Transverse colon (tissue), 3 donors: ENCODE data around the gene MXRA5.

Experiments
- CTCF ChIP-seq, 5 experiments: fragments of 200-600 bp in 3 of 5; fragments of 450-650 bp in 2 of 5; sonication (generic) in 3 of 5; IDR thresholded peaks; 1 replicate in 2 of 5; 2 replicates in 3 of 5; pipeline ENCODE4 v1.5.1; 2016 to 2017; ENCODE audit warnings: antibody characterized with exemption in 5 of 5, inconsistent platforms in 3 of 5, mild to moderate bottlenecking in 2 of 5, moderate library complexity in 1 of 5
- POLR2A ChIP-seq: fragments of 450-650 bp; IDR thresholded peaks from one replicate; pipeline ENCODE4 v1.6.1; 2016; ENCODE audit warnings: antibody characterized with exemption, mild to moderate bottlenecking, moderate library complexity

GRCh38 chrX:3351276-3351675 is 4.8 kb upstream of the MXRA5 start:
- TF ChIP-seq CTCF (IDR thresholded peaks at IDR 0.05) (no peak), POLR2A (no peak)
